GM10847 (cell line): ENCODE data around the gene ATR.

Experiments used
- POLR2A ChIP-seq: IDR thresholded peaks from 2 replicates; pipeline ENCODE4 v1.6.1; 2011; ENCODE audit not compliant: insufficient read length; ENCODE audit errors: extremely low read depth

Gene ATR

DNA sequence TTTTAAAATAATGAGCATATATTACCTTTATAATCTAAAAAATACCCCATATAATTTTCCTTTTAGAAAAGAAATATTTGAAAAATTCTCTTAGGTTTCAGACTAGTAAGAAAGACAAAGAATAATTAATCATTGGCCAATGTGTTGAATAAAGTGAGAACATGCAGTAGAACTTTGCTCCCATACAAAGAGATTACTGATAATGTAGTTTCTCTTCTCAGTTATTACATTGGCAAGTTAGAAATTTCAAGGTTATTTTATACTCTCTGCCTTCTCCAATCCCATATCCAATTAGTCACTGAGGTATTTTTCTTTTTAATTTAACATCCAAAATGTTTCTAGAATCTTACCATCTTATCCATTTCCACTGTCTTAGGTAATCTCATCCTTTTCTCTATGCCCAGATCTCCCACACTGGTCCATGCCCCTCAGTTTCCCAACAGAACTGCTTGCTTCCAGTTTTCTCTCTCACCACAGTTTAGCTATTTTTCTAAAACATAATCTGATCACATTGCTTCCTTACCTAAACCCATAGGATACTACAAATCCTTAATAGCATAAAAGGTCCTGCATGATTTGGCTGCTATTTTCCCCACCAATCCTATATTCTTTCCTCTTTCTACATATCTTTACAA lies 141.5 kb downstream of the ATR start:
- TF ChIP-seq POLR2A, result no peak

DNA sequence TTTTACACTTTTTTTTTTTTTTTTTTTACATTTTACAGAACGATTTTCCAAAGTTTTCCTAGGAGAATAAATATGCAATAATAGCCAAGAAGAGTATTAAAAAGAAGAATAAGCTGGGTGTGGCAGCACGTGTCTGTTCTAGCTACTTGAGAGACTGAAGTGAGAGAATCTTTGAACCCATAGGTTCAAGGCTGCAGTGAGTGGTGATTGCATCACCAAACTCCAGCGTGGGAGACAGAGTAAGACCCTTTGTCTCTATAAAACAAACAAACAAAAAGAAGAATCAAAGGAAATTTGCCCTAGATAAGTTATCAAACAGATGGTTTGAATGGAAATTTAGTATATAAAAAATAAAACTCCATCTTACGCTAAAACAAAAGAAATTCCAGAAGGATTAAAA lies 144.0 kb downstream of the ATR start:
- TF ChIP-seq POLR2A, result no peak

DNA sequence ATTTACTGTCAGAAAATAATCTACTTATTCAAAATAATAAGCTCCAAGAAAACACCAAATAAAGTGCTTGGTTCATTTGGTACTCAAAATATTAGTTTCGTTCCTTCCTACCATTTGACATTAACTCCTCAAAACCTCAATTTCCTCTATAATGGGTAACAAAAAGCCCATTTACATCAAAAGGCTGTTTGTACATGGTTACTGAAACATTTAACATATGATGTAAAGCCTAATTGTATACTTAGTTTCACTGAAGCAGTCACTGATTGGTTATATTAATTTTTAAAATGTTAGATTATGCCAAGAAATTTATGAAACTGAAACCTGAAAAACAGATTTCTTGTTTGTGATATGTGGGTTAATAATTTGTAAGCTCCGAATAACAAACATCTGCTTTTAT lies 145.4 kb downstream of the ATR start:
- TF ChIP-seq POLR2A, result no peak

DNA sequence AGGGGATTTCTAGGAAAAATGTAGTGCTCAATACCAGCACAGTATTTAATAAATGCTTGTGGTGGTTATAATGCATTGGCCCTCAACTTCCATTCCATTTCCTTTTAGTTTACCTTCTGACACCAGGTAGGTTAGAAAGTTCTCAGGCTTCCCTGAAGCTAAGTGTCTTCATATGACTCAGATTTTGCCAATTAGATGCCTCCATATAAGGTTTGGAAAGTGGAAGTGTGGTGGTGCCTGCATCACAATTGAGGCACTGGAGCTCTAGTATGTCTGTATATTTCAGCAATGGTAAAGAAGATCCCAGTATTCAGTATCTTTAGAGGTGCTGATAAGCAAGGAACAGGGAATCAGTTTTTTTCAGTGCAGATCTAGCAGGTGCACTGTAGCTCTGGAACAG lies 149.0 kb downstream of the ATR start:
- TF ChIP-seq POLR2A, result no peak

DNA sequence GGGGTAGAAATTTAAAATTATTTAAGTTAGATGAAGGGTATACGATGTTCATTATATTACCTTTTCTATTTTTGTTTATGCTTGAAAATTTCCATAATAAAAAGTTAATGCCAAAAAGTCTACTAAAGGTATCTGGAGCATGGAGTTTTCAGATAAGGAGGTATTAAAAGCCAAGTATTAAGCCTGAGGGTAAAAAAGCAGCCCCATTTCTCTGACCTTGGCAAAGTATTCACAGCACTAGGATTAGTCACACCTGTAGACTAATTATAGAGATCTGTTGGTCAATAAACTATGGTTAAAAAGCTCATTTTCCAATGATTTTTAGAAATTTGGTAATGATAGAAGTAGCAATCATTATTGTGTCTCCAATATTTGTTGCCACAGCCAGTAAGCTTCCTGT lies 153.8 kb downstream of the ATR start:
- no peak for TF ChIP-seq POLR2A

DNA sequence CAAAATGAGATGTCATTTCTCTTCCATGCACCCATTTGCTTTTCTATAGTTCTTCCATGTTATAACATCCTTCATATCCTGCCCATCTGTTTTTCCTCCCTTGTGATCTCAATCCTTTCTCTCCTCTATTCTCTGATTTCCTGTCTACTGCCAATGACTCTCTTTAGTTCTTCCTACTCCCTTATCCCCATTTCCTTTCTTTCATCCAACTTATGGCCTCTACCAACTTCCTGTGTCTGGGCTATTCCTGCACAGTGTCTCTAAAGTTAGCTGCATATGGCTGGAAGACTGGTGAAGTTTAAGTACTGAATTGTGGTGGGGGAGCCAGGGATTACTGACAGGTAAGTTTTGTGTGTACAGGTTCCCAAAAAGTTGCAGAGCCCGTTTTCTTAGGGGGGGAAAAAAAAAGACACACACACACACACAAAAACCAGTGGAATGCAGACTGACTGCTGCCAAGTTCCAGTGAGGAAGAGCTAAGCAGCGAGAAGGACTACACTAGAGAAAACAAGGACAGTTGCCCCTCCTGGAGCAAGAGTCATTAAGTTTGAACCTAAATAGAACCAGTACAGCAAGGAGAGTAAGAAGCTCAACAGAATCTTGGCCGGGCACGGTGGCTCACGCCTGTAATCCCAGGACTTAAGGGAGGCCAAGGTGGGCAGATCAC lies 159.5 kb downstream of the ATR start:
- no peak for TF ChIP-seq POLR2A

DNA sequence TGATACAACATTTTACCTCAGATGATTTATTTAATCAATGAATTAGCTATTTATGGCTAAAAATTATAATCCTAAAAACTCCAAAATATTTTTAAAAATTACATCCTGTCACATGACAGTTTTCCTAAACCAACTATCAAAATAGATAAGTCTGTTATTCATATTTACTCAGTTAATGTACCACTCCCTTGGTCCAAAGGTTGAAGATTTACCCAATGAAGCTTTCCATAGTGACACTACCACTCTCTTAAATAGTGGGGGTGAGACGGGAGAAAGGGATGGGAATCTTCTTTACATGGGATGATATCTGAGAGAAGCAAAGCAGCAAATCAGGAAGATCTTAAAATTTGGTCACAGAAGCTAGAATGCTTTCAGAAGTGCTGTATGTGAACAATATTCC lies 161.2 kb downstream of the ATR start:
- no peak for TF ChIP-seq POLR2A
